IMR-90 (cell line): ENCODE results near the gene ODF2. TPM values are rescaled to one million over a fixed set of nuclear protein-coding genes. Genes with fewer than 3 reads are reported as not detected.
A peak's percentile ranks its signal among the peaks of the same experiment; 100 is the strongest.

Experiments
- ATAC-seq: fragments of 200-7000 bp; cut with Tn5 transposase; 2 replicates; pipeline ENCODE4 v1.9.1; 2020; ENCODE audit warnings: low read depth, mild to moderate bottlenecking, moderate library complexity
- BruUV-seq: library from RNA; stranded (reverse); fragments of 400-500 nt; replicated peaks from 2 replicates; lab custom pipeline; 2021; lab: Mats Ljungman, UMichigan
- CTCF ChIA-PET: fragments of 300-600 bp; formaldehyde crosslinking; extraction: SDS; loops from one replicate; lab custom pipeline; 2021; ENCODE audit warnings: antibody characterized with exemption; lab: Yijun Ruan, JAX
- POLR2A ChIA-PET: fragments of 300-600 bp; sonication (Branson Sonifier 250); formaldehyde crosslinking; loops from one replicate; lab custom pipeline; 2022; ENCODE audit warnings: antibody characterized with exemption; ENCODE audit not compliant: unreplicated experiment; lab: Charles Lee
- DNase-seq: peaks from one replicate; pipeline ENCODE4 v3.0.0; 2013
- H2AFZ ChIP-seq: replicated peaks from 2 replicates; pipeline ENCODE3; 2013; ENCODE audit warnings: low read length, mild to moderate bottlenecking; ENCODE audit not compliant: poor library complexity
- H2AK5ac ChIP-seq: 2 replicates; pipeline ENCODE4 v1.6.1; 2013; ENCODE audit warnings: low read depth, low read length, inconsistent platforms
- H2AK9ac ChIP-seq: replicated peaks from 2 replicates; pipeline ENCODE3; 2013; ENCODE audit warnings: mild to moderate bottlenecking, low read depth, low read length, moderate library complexity; ENCODE audit not compliant: poor library complexity
- H2BK120ac ChIP-seq: 2 replicates; pipeline ENCODE4 v1.6.1; 2013; ENCODE audit warnings: low read depth, low read length, inconsistent platforms
- H2BK15ac ChIP-seq: 3 replicates; pipeline ENCODE4 v1.6.1; 2013; ENCODE audit warnings: low read depth, low read length, inconsistent platforms
- H2BK20ac ChIP-seq: 2 replicates; pipeline ENCODE4 v1.6.1; 2013; ENCODE audit warnings: low read depth, mild to moderate bottlenecking, inconsistent platforms, low read length, moderate library complexity
- H2BK5ac ChIP-seq: 2 replicates; pipeline ENCODE4 v1.6.1; 2013; ENCODE audit warnings: mild to moderate bottlenecking, low read depth, low read length, inconsistent platforms; ENCODE audit not compliant: poor library complexity, severe bottlenecking
- H3K14ac ChIP-seq: replicated peaks from 2 replicates; pipeline ENCODE4 v1.6.1; 2013; ENCODE audit warnings: low read depth, low read length, inconsistent platforms
- H3K18ac ChIP-seq: 2 replicates; pipeline ENCODE4 v1.6.1; 2013; ENCODE audit warnings: low read depth, low read length, control low read depth
- H3K23ac ChIP-seq: 2 replicates; pipeline ENCODE4 v1.6.1; 2013; ENCODE audit warnings: low read depth, low read length, inconsistent platforms
- H3K27ac ChIP-seq: 2 replicates; pipeline ENCODE4 v1.5.1; 2013; ENCODE audit warnings: mild to moderate bottlenecking, control low read depth, low read length; ENCODE audit not compliant: insufficient read depth
- H3K27me3 ChIP-seq: 2 replicates; pipeline ENCODE4 v1.6.1; 2013; ENCODE audit warnings: low read length; ENCODE audit not compliant: control insufficient read depth, insufficient read depth
- H3K36me3 ChIP-seq: 2 replicates; pipeline ENCODE4 v1.6.1; 2013; ENCODE audit warnings: low read length, mixed read lengths; ENCODE audit not compliant: control insufficient read depth, insufficient read depth
- H3K4ac ChIP-seq: 2 replicates; pipeline ENCODE4 v1.6.1; 2013; ENCODE audit warnings: low read depth, low read length, inconsistent platforms
- H3K4me1 ChIP-seq: 2 replicates; pipeline ENCODE4 v1.6.1; 2013; ENCODE audit warnings: low read length, mixed read lengths; ENCODE audit not compliant: control insufficient read depth, insufficient read depth
- H3K4me2 ChIP-seq: 2 replicates; pipeline ENCODE4 v1.6.1; 2013; ENCODE audit warnings: low read depth, mild to moderate bottlenecking, control low read depth, low read length, moderate library complexity
- H3K4me3 ChIP-seq: 2 replicates; pipeline ENCODE4 v1.5.1; 2013; ENCODE audit warnings: low read depth, mild to moderate bottlenecking, control low read depth, low read length, moderate library complexity; ENCODE audit not compliant: insufficient read depth
- H3K56ac ChIP-seq: 2 replicates; pipeline ENCODE4 v1.6.1; 2013; ENCODE audit warnings: low read length, inconsistent platforms; ENCODE audit not compliant: insufficient read depth; ENCODE audit errors: extremely low read depth
- H3K79me1 ChIP-seq, 2 experiments: 2 replicates each; pipeline ENCODE4 v1.6.1; 2013; ENCODE audit warnings: low read length in 2 of 2, inconsistent platforms in 1 of 2, low read depth in 1 of 2
- H3K9ac ChIP-seq: 2 replicates; pipeline ENCODE4 v1.6.1; 2013; ENCODE audit warnings: low read depth, low read length, control low read depth
- H3K9me1 ChIP-seq: 2 replicates; pipeline ENCODE4 v1.6.1; 2013; ENCODE audit warnings: low read length, inconsistent platforms; ENCODE audit not compliant: insufficient read depth
- H3K9me3 ChIP-seq: 2 replicates; pipeline ENCODE4 v1.6.1; 2013; ENCODE audit warnings: low read length; ENCODE audit not compliant: control insufficient read depth, insufficient read depth
- H4K20me1 ChIP-seq: 2 replicates; pipeline ENCODE4 v1.6.1; 2013; ENCODE audit warnings: low read length, inconsistent platforms; ENCODE audit not compliant: insufficient read depth
- H4K5ac ChIP-seq: 2 replicates; pipeline ENCODE4 v1.6.1; 2013; ENCODE audit warnings: mild to moderate bottlenecking, low read depth, low read length, control low read depth
- H4K8ac ChIP-seq, 2 experiments: 2 replicates each; pipeline ENCODE4 v1.6.1; 2013; ENCODE audit warnings: low read depth in 2 of 2, low read length in 2 of 2, control low read depth in 1 of 2, inconsistent platforms in 1 of 2
- H4K91ac ChIP-seq: 2 replicates; pipeline ENCODE4 v1.6.1; 2013; ENCODE audit warnings: low read depth, low read length, inconsistent platforms; ENCODE audit not compliant: insufficient read depth
- ELK1 ChIP-seq: fragments of 150-350 bp; IDR thresholded peaks from 2 replicates; pipeline ENCODE4 v1.6.1; 2016; ENCODE audit warnings: low read depth, mild to moderate bottlenecking, low read length, moderate library complexity, borderline replicate concordance
- FOS ChIP-seq: fragments of 150-350 bp; IDR thresholded peaks from 2 replicates; pipeline ENCODE4 v1.6.1; 2016; ENCODE audit warnings: low read depth, low read length
- MAFK ChIP-seq: IDR thresholded peaks from 2 replicates; pipeline ENCODE4 v1.6.1; 2012; ENCODE audit warnings: low read depth, low read length, improper control_type of control experiment
- MAZ ChIP-seq: IDR thresholded peaks from 2 replicates; pipeline ENCODE4 v1.6.1; 2012; ENCODE audit warnings: low read depth, mild to moderate bottlenecking, low read length, improper control_type of control experiment, moderate library complexity, borderline replicate concordance
- MXI1 ChIP-seq: IDR thresholded peaks from 2 replicates; pipeline ENCODE4 v1.6.1; 2012; ENCODE audit warnings: low read depth, mild to moderate bottlenecking, low read length, moderate library complexity, borderline replicate concordance
- NFE2L2 ChIP-seq: fragments of 150-350 bp; IDR thresholded peaks from 2 replicates; pipeline ENCODE4 v1.6.1; 2016; ENCODE audit warnings: low read depth, mild to moderate bottlenecking, low read length
- RAD21 ChIP-seq: IDR thresholded peaks from 2 replicates; pipeline ENCODE4 v1.6.1; 2012; ENCODE audit warnings: low read length, improper control_type of control experiment
- RFX5 ChIP-seq: IDR thresholded peaks from 2 replicates; pipeline ENCODE4 v1.8.0; 2012; ENCODE audit warnings: low read depth, mild to moderate bottlenecking, low read length, moderate library complexity
- SMC3 ChIP-seq: fragments of 150-350 bp; IDR thresholded peaks from 2 replicates; pipeline ENCODE4 v1.6.1; 2016; ENCODE audit warnings: low read depth, mild to moderate bottlenecking, antibody characterized with exemption, low read length, moderate library complexity
- USF2 ChIP-seq: fragments of 150-350 bp; IDR thresholded peaks from 2 replicates; pipeline ENCODE4 v1.6.1; 2017; ENCODE audit warnings: mild to moderate bottlenecking, antibody characterized with exemption, low read length, low read depth
- WGBS, 2 experiments: methylation state at CpG; one replicate each; pipeline versions ENCODE4 v1.1.5 to v1.1.7; 2013; ENCODE audit warnings: missing lambda C conversion rate in 2 of 2; ENCODE audit not compliant: insufficient read length in 1 of 2; ENCODE audit errors: extremely low coverage in 2 of 2; 5-methylcytosine and 5-hydroxymethylcytosine counted together
- dilution Hi-C: fragments of 300-500 bp; cut with HindIII; formaldehyde crosslinking; loops from one replicate; pipeline ENCODE4 v1.14.3; 2018; ENCODE audit warnings: low sequenced_read_pairs; ENCODE audit not compliant: unreplicated experiment
- in situ Hi-C: fragments of 300-500 bp; cut with MboI; formaldehyde crosslinking; loops from 3 replicates; pipeline ENCODE4 v1.14.3; 2019; ENCODE audit warnings: low sequenced_read_pairs, inconsistent platforms, mixed read lengths
- intact Hi-C: fragments of 100-400 bp; cut with micrococcal nuclease; formaldehyde crosslinking; loops from 2 replicates; pipeline ENCODE4 v1.10.0; 2022
- polyA plus RNA-seq, 3 experiments: library from polyadenylated mRNA; depleted of rRNA; stranded (reverse); fragments of >200 nt; gene quantifications; 2 replicates each; pipeline ENCODE4 v1.2.3, GENCODE V29; 2012; ENCODE audit warnings: low replicate concordance in 1 of 3
- total RNA-seq: library from RNA; depleted of rRNA; stranded (reverse); fragments of >200 nt; gene quantifications from 2 replicates; pipeline ENCODE4 v1.2.3, GENCODE V29; 2012
- TF ChIP-seq, protein P1 (sequence below): conservative IDR thresholded peaks from 2 replicates; pipeline ENCODE4 v1.5.1; 2012; ENCODE audit warnings: mild to moderate bottlenecking, low read depth, low read length, improper control_type of control experiment

ODF2 gene
- total and polyA plus RNA-seq, 2 of the 4 experiments (the other 2 are of a cell fraction) = 40.2 to 46.4 TPM

GRCh38 chr9:128420060-128420650, 35.7 kb upstream of the ODF2 start:
- intact Hi-C loops (no loop called here), in situ Hi-C loops (no loop called here), dilution Hi-C loops (no loop called here)
- peaks cover 3% of the 10 kb centered on the region; the same call in 1 of the 2 replicates for H3K36me3 ChIP-seq
- peaks cover 7% of the 10 kb centered on the region for H3K4me1 ChIP-seq
- no peak overlapping the region for H2BK20ac ChIP-seq
- H2AK9ac ChIP-seq = peak overlapping the region; percentile 99
- peak overlapping the region; percentile 41 for H3K27ac ChIP-seq
- no peaks in the 10 kb centered on the region for H3K9me1 ChIP-seq
- no peak overlapping the region for H2AK5ac ChIP-seq
- ChIA-PET POLR2A (interaction anchor here (0.5 kb wide), 1 partner anchor 143 kb away, joined by 4 read pairs; no protein-coding TSS in a partner anchor), CTCF (interaction anchor here (0.5 to 2.5 kb wide), 9 partner anchors 9 to 513 kb away, joined by 3 to 16 read pairs (median 5); no protein-coding TSS in a partner anchor)
- H4K91ac ChIP-seq = peak overlapping the region; percentile 68; the same call in 1 of the 2 replicates
- H4K5ac ChIP-seq = peak overlapping the region; percentile 26; the same call in 1 of the 2 replicates
- peaks cover 4 to 20% of the 10 kb centered on the region in 2 experiments; a peak in 3 of 4 replicates for H3K79me1 ChIP-seq
- WGBS, 2 experiments = 1% methylated on average over 40 of the region's 59 CpGs; no CpG with 5 or more reads in 1 of the 2 experiments
- TF ChIP-seq, protein P1, sequence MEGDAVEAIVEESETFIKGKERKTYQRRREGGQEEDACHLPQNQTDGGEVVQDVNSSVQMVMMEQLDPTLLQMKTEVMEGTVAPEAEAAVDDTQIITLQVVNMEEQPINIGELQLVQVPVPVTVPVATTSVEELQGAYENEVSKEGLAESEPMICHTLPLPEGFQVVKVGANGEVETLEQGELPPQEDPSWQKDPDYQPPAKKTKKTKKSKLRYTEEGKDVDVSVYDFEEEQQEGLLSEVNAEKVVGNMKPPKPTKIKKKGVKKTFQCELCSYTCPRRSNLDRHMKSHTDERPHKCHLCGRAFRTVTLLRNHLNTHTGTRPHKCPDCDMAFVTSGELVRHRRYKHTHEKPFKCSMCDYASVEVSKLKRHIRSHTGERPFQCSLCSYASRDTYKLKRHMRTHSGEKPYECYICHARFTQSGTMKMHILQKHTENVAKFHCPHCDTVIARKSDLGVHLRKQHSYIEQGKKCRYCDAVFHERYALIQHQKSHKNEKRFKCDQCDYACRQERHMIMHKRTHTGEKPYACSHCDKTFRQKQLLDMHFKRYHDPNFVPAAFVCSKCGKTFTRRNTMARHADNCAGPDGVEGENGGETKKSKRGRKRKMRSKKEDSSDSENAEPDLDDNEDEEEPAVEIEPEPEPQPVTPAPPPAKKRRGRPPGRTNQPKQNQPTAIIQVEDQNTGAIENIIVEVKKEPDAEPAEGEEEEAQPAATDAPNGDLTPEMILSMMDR = peak; percentile 77
- no peak for TF ChIP-seq NFE2L2
- no peak for TF ChIP-seq FOS
- TF ChIP-seq RFX5 = no peak
- TF ChIP-seq USF2 = no peak
- peak; percentile 31 for TF ChIP-seq RAD21
- TF ChIP-seq MAZ = peak; percentile 87; the same call in 1 of the 2 replicates
- TF ChIP-seq SMC3 = peak; percentile 46
- TF ChIP-seq MXI1 = peak; percentile 67; the same call in 1 of the 2 replicates
- no peak for TF ChIP-seq MAFK
- no peak for TF ChIP-seq ELK1
- H3K9me3 ChIP-seq = no peaks in the 10 kb centered on the region
- peak overlapping the region; percentile 8; the same call in 1 of the 2 replicates for H2BK120ac ChIP-seq
- peak overlapping the region; percentile 87 to 94; a peak in 3 of 4 replicates for H4K8ac ChIP-seq
- ATAC-seq = peak; percentile 89
- peak overlapping the region; percentile 74 for H2BK5ac ChIP-seq
- H3K18ac ChIP-seq = no peak overlapping the region
- H4K20me1 ChIP-seq = no peaks in the 10 kb centered on the region
- peak overlapping the region; percentile 70; the same call in 1 of the 2 replicates for H3K14ac ChIP-seq
- H3K4me3 ChIP-seq = peak overlapping the region; percentile 96
- no TSS peak for BruUV-seq
- H3K4ac ChIP-seq = peak overlapping the region; percentile 80
- peak; percentile 45 for DNase-seq
- H3K27me3 ChIP-seq = peaks cover 10% of the 10 kb centered on the region
- H2AFZ ChIP-seq = peak overlapping the region; percentile 100
- no peak overlapping the region; the same call in 2 of the 3 replicates for H2BK15ac ChIP-seq
- peak overlapping the region; percentile 33; the same call in 1 of the 2 replicates for H3K56ac ChIP-seq
- H3K4me2 ChIP-seq = peak overlapping the region; percentile 83
- H3K23ac ChIP-seq = no peak overlapping the region
- peak overlapping the region; percentile 47 for H3K9ac ChIP-seq
